HCT116 (cell line): Measurements from ENCODE around the gene MATR3.

Experiments
- CTCF ChIP-seq, 3 experiments: fragments of 200-600 bp in 1 of 3; sonication (generic) in 1 of 3; IDR thresholded peaks in 2 of 3; conservative IDR thresholded peaks in 1 of 3; 2 replicates each; pipeline ENCODE4 v1.5.1; 2012 to 2017; ENCODE audit warnings: low read depth in 2 of 3, low read length in 2 of 3, antibody characterized with exemption in 1 of 3, borderline replicate concordance in 1 of 3, control low read depth in 1 of 3, mild to moderate bottlenecking in 1 of 3, mixed read lengths in 1 of 3, mixed run types in 1 of 3, moderate library complexity in 1 of 3; ENCODE audit not compliant: insufficient read depth in 1 of 3
- JUND ChIP-seq: IDR thresholded peaks from 2 replicates; pipeline ENCODE4 v1.6.1; 2012
- MAX ChIP-seq: IDR thresholded peaks from 2 replicates; pipeline ENCODE4 v1.6.1; 2012

GRCh38 chr5:139295346-139296057, 2.0 kb downstream of the MATR3 start:
- no peak for TF ChIP-seq JUND
- no peak for TF ChIP-seq CTCF (IDR thresholded peaks at IDR 0.05 in 2 of 3, conservative IDR thresholded peaks at IDR 0.05 in 1 of 3; ENCODE audit: borderline replicate concordance in 1 of 3, insufficient read depth in 1 of 3, low read depth in 2 of 3, low read length in 2 of 3)
- TF ChIP-seq MAX, result no peak
